GM19438 (cell line): ENCODE data around the gene LCE3C.
"Not testable (repeated sequence)": the region's sequence is repeated elsewhere in the genome, so short reads cannot be mapped to it uniquely, and the experiment has no call there.

Source experiments
- ATAC-seq: cut with Tn5 transposase; IDR thresholded peaks from one replicate; pipeline ENCODE4 v1.9.1; 2021; ENCODE audit warnings: low read depth; ENCODE audit not compliant: unreplicated experiment

Gene LCE3C, protein sequence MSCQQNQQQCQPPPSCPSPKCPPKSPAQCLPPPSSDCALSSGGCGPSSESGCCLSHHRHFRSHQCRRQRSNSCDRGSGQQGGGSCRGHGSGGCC

DNA sequence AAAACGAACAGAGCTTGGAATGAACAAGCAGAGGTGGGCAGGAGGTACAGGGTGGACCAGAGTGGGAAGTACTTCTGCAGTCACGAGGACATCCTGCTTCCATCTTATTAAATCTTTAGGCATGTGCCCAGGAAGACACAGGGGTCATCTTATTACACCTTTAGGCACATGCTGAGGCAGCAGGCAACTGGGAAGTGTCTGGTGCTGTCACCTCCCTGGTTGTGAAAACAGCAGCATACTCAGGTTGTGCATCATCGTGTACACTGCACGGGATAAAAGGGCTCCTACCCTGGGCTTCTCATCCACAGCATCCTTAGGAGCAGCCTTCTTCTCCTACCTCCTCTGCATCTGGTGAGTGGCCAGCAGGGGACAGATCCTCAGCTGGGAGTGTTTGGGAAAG is at the start of gene LCE3C:
Gene LCE3C, plus strand, starts transcription at position 301 of the 400 bp plus-strand sequence. CDS start 498 bp downstream, outside the sequence.
- no peak for ATAC-seq

GRCh38 chr1:152565115-152565514 is 34.9 kb upstream of the LCE3C start:
- no peak for ATAC-seq

GRCh38 chr1:152565535-152566215 is 34.4 kb upstream of the LCE3C start:
- ATAC-seq, result no peak

- ATAC-seq, result no peak
These were observed 33.4 kb upstream of the LCE3C start, which contains the start of gene LCE3E for GRCh38 chr1:152566681-152567080. LCE3E (minus strand) TSS chr1:152566780; CDS start chr1:152566208, 572 bp downstream.

GRCh38 chr1:152577168-152577567 is 22.9 kb upstream of the LCE3C start:
- no peak for ATAC-seq

GRCh38 chr1:152579526-152579925 is 20.5 kb upstream of the LCE3C start:
- not testable (repeated sequence) for ATAC-seq

DNA sequence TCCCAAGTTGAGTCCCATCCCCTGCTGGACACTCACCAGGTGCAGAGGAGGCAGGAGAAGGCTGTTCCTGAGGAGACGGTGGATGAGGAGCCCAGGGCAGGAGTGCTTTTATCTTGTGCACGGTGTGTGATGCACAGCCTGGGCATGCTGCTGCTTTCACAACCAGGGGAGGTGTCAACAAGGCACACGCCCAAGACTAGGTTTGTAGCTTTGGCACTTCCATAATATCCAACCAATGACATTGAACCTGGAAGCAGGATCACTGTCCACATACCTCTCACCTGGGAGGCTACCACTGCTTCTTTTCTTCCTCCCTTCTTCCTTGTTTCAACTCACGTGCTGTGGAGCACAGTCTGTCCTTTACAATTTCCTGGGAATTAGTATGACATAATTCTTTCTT is 19.6 kb upstream of the LCE3C start, which contains the start of gene LCE3D:
Gene LCE3D, minus strand, starts transcription at position 84 of the 400 bp plus-strand sequence. CDS start 580 bp downstream, outside the sequence.
- no peak for ATAC-seq

DNA sequence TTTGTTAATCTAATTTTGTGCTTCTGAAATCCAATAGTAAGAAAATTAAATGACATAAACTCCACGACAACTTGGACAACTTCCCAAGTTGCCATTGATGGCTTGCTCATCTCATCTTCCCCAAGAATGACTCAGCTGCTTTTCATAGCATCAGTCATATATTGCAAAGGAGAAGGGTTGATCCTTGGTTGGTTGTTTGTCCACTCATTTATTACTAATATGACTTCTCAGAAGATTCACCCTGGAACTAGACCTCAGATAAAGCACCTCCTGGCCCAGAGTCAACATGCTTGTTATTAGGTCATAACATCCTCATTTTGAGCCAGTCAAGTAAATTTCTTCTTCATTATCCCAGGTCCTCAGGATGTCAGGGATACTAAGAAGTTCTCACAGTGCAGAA is 17.4 kb upstream of the LCE3C start:
- ATAC-seq, result no peak

- ATAC-seq, result no peak
These were observed 14.4 kb upstream of the LCE3C start for GRCh38 chr1:152585586-152585985.

DNA sequence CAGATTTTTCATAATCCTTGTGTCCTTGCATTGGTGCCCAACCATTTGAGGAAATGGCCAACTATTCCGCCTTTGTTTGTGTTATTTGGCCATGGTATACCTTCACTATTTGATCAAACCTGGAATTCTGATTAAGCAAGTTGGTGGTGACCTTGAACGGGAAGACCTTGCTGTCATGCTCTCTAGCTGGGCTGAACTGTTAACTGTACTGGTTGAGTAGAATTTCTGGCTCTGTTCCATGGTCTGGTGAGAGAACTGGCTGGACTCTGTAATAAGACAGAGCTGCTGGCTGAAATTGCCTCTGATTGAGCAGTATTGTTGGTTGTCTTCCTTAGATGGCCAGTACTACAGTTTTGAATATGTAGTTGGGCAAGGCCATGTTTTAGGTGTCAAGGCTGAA is 3.0 kb upstream of the LCE3C start:
- no peak for ATAC-seq

- ATAC-seq, result no peak
These were observed 13.5 kb downstream of the LCE3C start, which contains the start of gene LCE3B for GRCh38 chr1:152613511-152613910. LCE3B (plus strand) TSS chr1:152613811; CDS start chr1:152613811, 0 bp downstream.

- no peak for ATAC-seq
These were observed 22.0 kb downstream of the LCE3C start for GRCh38 chr1:152621993-152622392.

DNA sequence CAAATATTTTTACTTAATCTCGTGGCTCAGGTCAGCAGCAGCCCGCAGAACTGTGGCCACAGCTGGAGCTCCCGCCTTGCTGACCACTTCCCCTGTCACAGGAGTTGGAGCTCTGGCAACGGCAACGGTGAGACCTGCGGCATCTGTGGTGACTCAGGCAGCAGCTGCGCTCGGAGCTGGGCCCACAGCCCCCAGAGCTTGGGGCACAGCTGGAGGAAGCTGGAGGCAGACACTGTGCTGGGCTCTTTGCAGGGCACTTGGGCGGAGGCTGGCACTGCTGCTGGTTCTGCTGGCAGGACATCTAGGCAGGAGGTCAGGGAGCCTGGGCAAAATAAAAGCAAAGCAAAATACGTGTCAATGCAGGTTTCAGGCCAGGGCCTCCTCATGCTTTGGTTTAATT is 22.8 kb downstream of the LCE3C start, which contains the start of gene LCE3A:
Gene LCE3A, minus strand, starts transcription at position 301 of the 400 bp plus-strand sequence. Its CDS starts 0 bp downstream, at position 301.
- no peak for ATAC-seq

- no peak for ATAC-seq
These were observed 23.3 kb downstream of the LCE3C start for GRCh38 chr1:152623203-152623844.

- no peak for ATAC-seq
These were observed 26.7 kb downstream of the LCE3C start for GRCh38 chr1:152626744-152627143.

- ATAC-seq, result no peak
These were observed 30.6 kb downstream of the LCE3C start for GRCh38 chr1:152630596-152630995.

- ATAC-seq, result no peak
These were observed 40.3 kb downstream of the LCE3C start for GRCh38 chr1:152640351-152640750.

DNA sequence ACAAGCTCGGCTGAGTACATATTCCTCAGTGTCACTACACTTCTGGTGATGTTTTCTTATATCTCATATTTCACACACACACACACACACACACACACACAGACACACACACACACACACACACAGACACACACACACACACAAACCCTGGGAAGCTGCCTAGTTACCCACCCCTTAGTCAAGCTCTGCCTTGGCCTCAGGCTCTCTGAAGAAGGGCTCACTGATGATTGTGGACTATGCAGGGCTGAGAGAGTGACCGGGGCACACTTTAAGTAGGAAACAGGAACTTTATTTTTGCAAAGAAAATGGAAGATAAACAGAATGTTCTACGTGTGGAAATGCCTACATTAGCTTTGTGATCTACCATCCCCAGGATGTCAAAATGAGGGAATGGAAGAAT is 43.9 kb downstream of the LCE3C start:
- ATAC-seq, result no peak

DNA sequence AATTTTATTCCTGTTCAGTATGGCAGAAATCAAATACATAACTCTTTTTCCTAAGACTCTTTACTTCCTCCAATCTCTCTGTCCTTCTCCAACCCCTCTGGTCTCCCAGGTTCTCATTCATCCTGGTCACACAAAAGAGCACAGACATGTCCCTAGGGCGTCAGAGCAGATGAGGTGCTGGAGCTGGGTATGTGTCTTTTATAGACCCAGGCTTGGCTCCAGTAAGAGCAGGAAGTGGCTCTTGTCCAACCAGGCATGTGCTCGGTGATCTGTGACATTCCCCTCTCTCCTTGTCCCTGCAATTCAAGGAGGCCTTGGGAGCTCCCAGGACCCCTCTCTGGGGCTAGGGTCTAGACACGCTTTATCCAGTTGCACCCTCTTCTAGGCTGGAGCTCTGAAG is 45.1 kb downstream of the LCE3C start:
- ATAC-seq, result no peak

DNA sequence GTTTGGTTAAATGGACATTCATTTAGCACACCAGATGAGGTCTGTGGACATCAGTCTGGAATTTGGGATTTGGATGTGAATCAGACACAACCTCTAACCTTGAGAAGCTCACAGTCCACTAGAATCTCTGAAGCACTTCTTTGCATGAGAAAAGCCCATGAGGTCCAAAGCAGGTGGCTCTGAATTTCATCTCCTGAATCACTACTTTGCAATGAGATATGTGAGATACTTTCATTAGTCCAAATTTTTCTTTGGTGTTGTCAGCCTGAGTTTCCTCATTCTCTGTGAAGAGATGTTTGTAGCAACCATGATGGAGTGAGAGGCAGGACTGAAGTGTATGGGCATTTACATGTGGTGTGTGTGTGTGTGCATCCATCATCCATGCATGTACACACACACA is 46.6 kb downstream of the LCE3C start:
- ATAC-seq, result no peak
